BLaER1 treated with 17β-estradiol and CSF1 and Interleukin-3, amounts not matched to agents 10 nM and 100 nM (cell line): ENCODE measurements around the gene WASF3.

Experiments used
- H3K27ac ChIP-seq, 11 experiments: shearing (Covaris generic); formaldehyde crosslinking; 2 replicates each; pipeline ENCODE4 v1.8.1; 2022
- H3K27me3 ChIP-seq, 11 experiments: shearing (Covaris generic); formaldehyde crosslinking; 2 replicates each; pipeline ENCODE4 v1.8.1; 2022
- H3K36me3 ChIP-seq, 11 experiments: shearing (Covaris generic); formaldehyde crosslinking; 2 replicates each; pipeline ENCODE4 v1.8.1; 2022
- H3K4me1 ChIP-seq, 10 experiments: shearing (Covaris generic); formaldehyde crosslinking; 2 replicates each; pipeline ENCODE4 v1.8.1; 2022
- H3K4me2 ChIP-seq, 11 experiments: shearing (Covaris generic); formaldehyde crosslinking; 2 replicates each; pipeline ENCODE4 v1.8.1; 2022
- H3K4me3 ChIP-seq, 10 experiments: shearing (Covaris generic); formaldehyde crosslinking; 2 replicates each; pipeline ENCODE4 v1.8.1; 2022
- H3K9ac ChIP-seq, 11 experiments: shearing (Covaris generic); formaldehyde crosslinking; 2 replicates each; pipeline ENCODE4 v1.8.1; 2022
- H3K9me3 ChIP-seq, 11 experiments: shearing (Covaris generic); formaldehyde crosslinking; replicated peaks in 1 of 11; 2 replicates each; pipeline ENCODE4 v1.8.1; 2022
- H4K20me1 ChIP-seq, 11 experiments: shearing (Covaris generic); formaldehyde crosslinking; 2 replicates each; pipeline ENCODE4 v1.8.1; 2022
- Cebpa-rat ChIP-seq, 11 experiments: shearing (Covaris generic); IDR thresholded peaks; 2 replicates each; pipeline ENCODE4 v1.8.1; 2022

Gene WASF3

GRCh38 chr13:26525528-26525927, 32.0 kb upstream of the WASF3 start:
- no peak overlapping the region for H3K4me3 ChIP-seq
- H3K9ac ChIP-seq = no peak overlapping the region
- no peak overlapping the region for H3K4me2 ChIP-seq
- TF ChIP-seq Cebpa-rat (IDR thresholded peaks at IDR 0.05) = no peak
- peaks cover 0 to 8% (median 0%) of the 10 kb centered on the region in 11 experiments; a peak in 5 of 22 replicates for H3K9me3 ChIP-seq
- no peaks in the 10 kb centered on the region for H3K4me1 ChIP-seq
- no peaks in the 10 kb centered on the region for H3K36me3 ChIP-seq
- no peaks in the 10 kb centered on the region; a peak in 1 of 22 replicates for H4K20me1 ChIP-seq
- H3K27me3 ChIP-seq = no peaks in the 10 kb centered on the region
- H3K27ac ChIP-seq = no peak overlapping the region

GRCh38 chr13:26526702-26527216, 30.7 kb upstream of the WASF3 start:
- H3K4me2 ChIP-seq = no peak overlapping the region
- no peak overlapping the region for H3K4me3 ChIP-seq
- no peak for TF ChIP-seq Cebpa-rat (IDR thresholded peaks at IDR 0.05)
- no peaks in the 10 kb centered on the region; a peak in 1 of 22 replicates for H4K20me1 ChIP-seq
- H3K9me3 ChIP-seq = peaks cover 0 to 3% (median 0%) of the 10 kb centered on the region in 11 experiments; a peak in 1 of 22 replicates
- no peaks in the 10 kb centered on the region for H3K36me3 ChIP-seq
- H3K4me1 ChIP-seq = no peaks in the 10 kb centered on the region
- H3K27me3 ChIP-seq = no peaks in the 10 kb centered on the region
- no peak overlapping the region for H3K27ac ChIP-seq
- H3K9ac ChIP-seq = no peak overlapping the region

- no peaks in the 10 kb centered on the region for H3K9me3 ChIP-seq
- H3K4me1 ChIP-seq = no peaks in the 10 kb centered on the region
- no peak overlapping the region for H3K27ac ChIP-seq
- TF ChIP-seq Cebpa-rat (IDR thresholded peaks at IDR 0.05) = no peak
- H3K4me2 ChIP-seq = no peak overlapping the region
- no peaks in the 10 kb centered on the region for H3K36me3 ChIP-seq
- no peak overlapping the region for H3K9ac ChIP-seq
- no peaks in the 10 kb centered on the region; a peak in 1 of 22 replicates for H4K20me1 ChIP-seq
- H3K4me3 ChIP-seq = no peak overlapping the region
- no peaks in the 10 kb centered on the region for H3K27me3 ChIP-seq
Measured at GRCh38 chr13:26528527-26528926, 29.0 kb upstream of the WASF3 start.

GRCh38 chr13:26529441-26529840, 28.0 kb upstream of the WASF3 start:
- no peaks in the 10 kb centered on the region for H3K9me3 ChIP-seq
- H3K4me3 ChIP-seq = no peak overlapping the region
- TF ChIP-seq Cebpa-rat (IDR thresholded peaks at IDR 0.05) = no peak

GRCh38 chr13:26531742-26532141, 25.7 kb upstream of the WASF3 start:
- Histone ChIP-seq H3K4me3 (no peak overlapping the region), H3K27ac (no peak overlapping the region), H3K4me1 (no peaks in the 10 kb centered on the region), H3K9me3 (no peaks in the 10 kb centered on the region), H3K4me2 (no peak overlapping the region), H3K27me3 (no peaks in the 10 kb centered on the region), H3K36me3 (no peaks in the 10 kb centered on the region), H3K9ac (no peak overlapping the region), H4K20me1 (no peaks in the 10 kb centered on the region; a peak in 1 of 22 replicates)
- no peak for TF ChIP-seq Cebpa-rat (IDR thresholded peaks at IDR 0.05)

More at GRCh38 chr13:26529441-26529840, 28.0 kb upstream of the WASF3 start:
- Histone ChIP-seq H4K20me1 (no peaks in the 10 kb centered on the region; a peak in 1 of 22 replicates), H3K27me3 (no peaks in the 10 kb centered on the region), H3K36me3 (no peaks in the 10 kb centered on the region), H3K9ac (no peak overlapping the region), H3K27ac (no peak overlapping the region), H3K4me1 (no peaks in the 10 kb centered on the region), H3K4me2 (no peak overlapping the region)

GRCh38 chr13:26534036-26534726, 23.3 kb upstream of the WASF3 start:
- H4K20me1 ChIP-seq = no peaks in the 10 kb centered on the region; a peak in 1 of 22 replicates
- TF ChIP-seq Cebpa-rat (IDR thresholded peaks at IDR 0.05) = no peak
- H3K4me2 ChIP-seq = no peak overlapping the region
- H3K27me3 ChIP-seq = no peaks in the 10 kb centered on the region
- H3K9ac ChIP-seq = no peak overlapping the region
- H3K36me3 ChIP-seq = no peaks in the 10 kb centered on the region
- no peaks in the 10 kb centered on the region for H3K9me3 ChIP-seq
- H3K27ac ChIP-seq = no peak overlapping the region
- no peaks in the 10 kb centered on the region for H3K4me1 ChIP-seq
- H3K4me3 ChIP-seq = no peak overlapping the region

- H3K27ac ChIP-seq = no peak overlapping the region
- no peak for TF ChIP-seq Cebpa-rat (IDR thresholded peaks at IDR 0.05)
- no peaks in the 10 kb centered on the region for H3K9me3 ChIP-seq
- H4K20me1 ChIP-seq = no peaks in the 10 kb centered on the region
- no peaks in the 10 kb centered on the region for H3K36me3 ChIP-seq
- H3K9ac ChIP-seq = no peak overlapping the region
- H3K4me1 ChIP-seq = no peaks in the 10 kb centered on the region
- H3K4me2 ChIP-seq = no peak overlapping the region
- H3K27me3 ChIP-seq = no peaks in the 10 kb centered on the region
- H3K4me3 ChIP-seq = no peak overlapping the region
Measured at GRCh38 chr13:26538363-26539317, 18.8 kb upstream of the WASF3 start.

GRCh38 chr13:26539738-26540292, 17.7 kb upstream of the WASF3 start:
- Histone ChIP-seq H4K20me1 (no peaks in the 10 kb centered on the region), H3K9me3 (no peaks in the 10 kb centered on the region), H3K4me2 (no peak overlapping the region), H3K4me1 (no peaks in the 10 kb centered on the region), H3K4me3 (no peak overlapping the region), H3K9ac (no peak overlapping the region), H3K27me3 (no peaks in the 10 kb centered on the region), H3K36me3 (no peaks in the 10 kb centered on the region), H3K27ac (no peak overlapping the region)
- TF ChIP-seq Cebpa-rat (IDR thresholded peaks at IDR 0.05) = no peak

- Histone ChIP-seq H3K27me3 (no peaks in the 10 kb centered on the region), H3K36me3 (no peaks in the 10 kb centered on the region), H3K9ac (no peak overlapping the region), H3K9me3 (no peaks in the 10 kb centered on the region), H4K20me1 (no peaks in the 10 kb centered on the region), H3K4me2 (no peak overlapping the region), H3K4me1 (no peaks in the 10 kb centered on the region), H3K4me3 (no peak overlapping the region), H3K27ac (no peak overlapping the region)
- TF ChIP-seq Cebpa-rat (IDR thresholded peaks at IDR 0.05) = no peak
Measured at GRCh38 chr13:26540334-26540733, 17.1 kb upstream of the WASF3 start.
